HEK293T (cell line): ENCODE data around the gene CD164L2.

ENCODE experiments used
- BHLHE40 ChIP-seq: fragments of 450-650 bp; IDR thresholded peaks from 2 replicates; pipeline ENCODE4 v1.6.1; 2016; ENCODE audit warnings: mild to moderate bottlenecking, moderate library complexity, borderline replicate concordance
- ELF4 ChIP-seq: fragments of 450-650 bp; IDR thresholded peaks from 2 replicates; pipeline ENCODE4 v1.6.1; 2017; ENCODE audit warnings: antibody characterized with exemption
- FOXK2 ChIP-seq: fragments of 450-650 bp; IDR thresholded peaks from 2 replicates; pipeline ENCODE4 v1.6.1; 2016; ENCODE audit warnings: mild to moderate bottlenecking
- HDGF ChIP-seq: fragments of 450-650 bp; IDR thresholded peaks from 2 replicates; pipeline ENCODE4 v1.6.1; 2017; ENCODE audit warnings: antibody characterized with exemption, borderline replicate concordance
- NFRKB ChIP-seq: fragments of 450-650 bp; IDR thresholded peaks from 2 replicates; pipeline ENCODE4 v1.6.1; 2016; ENCODE audit warnings: mild to moderate bottlenecking, moderate library complexity

DNA sequence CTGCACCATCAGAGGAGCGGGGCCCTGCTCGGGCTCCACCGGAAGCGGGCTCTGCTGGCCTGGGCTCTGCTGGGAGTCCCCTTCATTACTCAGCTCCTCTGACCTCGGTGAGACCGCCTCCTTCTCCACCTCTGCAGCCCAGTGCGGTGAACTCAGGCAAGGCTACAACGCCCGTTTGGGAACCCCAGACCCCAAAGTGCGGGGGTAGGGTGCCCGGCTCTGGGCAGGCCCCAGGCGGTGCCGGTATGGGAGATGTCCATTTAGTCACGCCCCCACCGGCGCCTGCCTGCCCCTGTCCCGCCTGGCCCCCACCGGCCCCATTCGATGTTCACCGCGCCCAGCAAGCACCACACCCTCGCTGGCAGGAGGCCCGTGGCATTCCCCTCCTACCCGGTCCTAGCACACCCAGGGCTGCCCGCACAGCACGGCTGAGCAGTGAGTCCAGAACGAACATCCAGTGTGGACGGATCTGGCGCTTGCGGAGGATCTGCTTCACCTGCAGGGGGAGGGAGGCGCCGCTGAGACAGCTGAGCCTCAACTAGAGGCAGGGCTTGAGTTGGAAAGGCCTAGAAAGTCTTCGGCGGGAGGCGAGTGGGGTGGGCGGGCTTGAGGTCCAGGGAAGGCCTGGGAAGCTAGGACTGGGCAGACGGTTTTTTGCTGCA lies 26.4 kb downstream of the CD164L2 start:
- TF ChIP-seq BHLHE40 (no peak), HDGF (no peak), ELF4 (no peak), NFRKB (no peak), FOXK2 (no peak)
